Measurements from ENCODE around the gene SHANK3. TPM values are rescaled to one million over a fixed set of nuclear protein-coding genes. Genes with fewer than 3 reads are reported as not detected.

SHANK3 gene
- total and polyA plus RNA-seq, 2 of the 4 experiments (the other 2 are of a cell fraction), result 0.18 to 1.5 TPM

GRCh38 chr22:50672471-50673230 lies at the start of gene SHANK3 (continued):
- no peak for TF ChIP-seq RAD21 (IDR thresholded peaks at IDR 0.05; ENCODE audit: low read length)
- no peak for TF ChIP-seq MXI1 (IDR thresholded peaks at IDR 0.05; ENCODE audit: borderline replicate concordance, low read depth, low read length)
- no peak for TF ChIP-seq CHD1 (IDR thresholded peaks at IDR 0.05; ENCODE audit: low read depth, low read length)

GRCh38 chr22:50624347-50625130 lies 48.1 kb upstream of the SHANK3 start:
- H2AFZ ChIP-seq (replicated peaks; ENCODE audit: low read length, poor library complexity), result no peak overlapping the region
- H4K8ac ChIP-seq (ENCODE audit: low read depth in 2 of 2, low read length in 2 of 2), result no peak overlapping the region
- CTCF ChIA-PET, result no interaction called here
- no peak overlapping the region for H3K14ac ChIP-seq (replicated peaks; ENCODE audit: low read depth, low read length)
- H2BK5ac ChIP-seq (ENCODE audit: low read depth, low read length, poor library complexity, severe bottlenecking), result no peak overlapping the region
- no peaks in the 10 kb centered on the region; the same call in 1 of the 2 replicates for H3K27me3 ChIP-seq (ENCODE audit: control insufficient read depth, insufficient read depth, low read length)
- no TSS peak for BruUV-seq (replicated peaks)
- H3K79me1 ChIP-seq (ENCODE audit: low read depth in 1 of 2, low read length in 2 of 2), result peaks cover 6 to 24% of the 10 kb centered on the region in 2 experiments; a peak in 2 of 4 replicates
- ATAC-seq (ENCODE audit: low read depth) (no peak), DNase-seq (no peak)
- H3K9ac ChIP-seq (ENCODE audit: low read depth, low read length), result no peak overlapping the region
- no peak overlapping the region for H4K91ac ChIP-seq (ENCODE audit: insufficient read depth, low read depth, low read length)
- H3K27ac ChIP-seq (ENCODE audit: insufficient read depth, low read length), result no peak overlapping the region
- POLR2A ChIA-PET (ENCODE audit: unreplicated experiment), result no interaction called here
- dilution Hi-C loops (cut with HindIII; ENCODE audit: low sequenced_read_pairs, unreplicated experiment) (no loop called here), in situ Hi-C loops (cut with MboI; ENCODE audit: low sequenced_read_pairs) (no loop called here), intact Hi-C loops (cut with micrococcal nuclease) (loop anchor here (5.0 kb wide), 2 partner anchors 47 to 68 kb away; partner anchors contain the start of gene CPT1B)
- no peak overlapping the region for H2AK9ac ChIP-seq (replicated peaks; ENCODE audit: low read depth, low read length, poor library complexity)
- peaks cover 9% of the 10 kb centered on the region for H4K20me1 ChIP-seq (ENCODE audit: insufficient read depth, low read length)
- H3K4me2 ChIP-seq (ENCODE audit: low read depth, low read length), result no peak overlapping the region
- TF ChIP-seq MXI1 (IDR thresholded peaks at IDR 0.05; ENCODE audit: borderline replicate concordance, low read depth, low read length), result no peak
- no peak for TF ChIP-seq MAZ (IDR thresholded peaks at IDR 0.05; ENCODE audit: borderline replicate concordance, low read depth, low read length)
- TF ChIP-seq RFX5 (IDR thresholded peaks at IDR 0.05; ENCODE audit: low read depth, low read length), result no peak
- no peak for TF ChIP-seq CTCF (conservative IDR thresholded peaks at IDR 0.05; ENCODE audit: low read depth, low read length)
- no peak for TF ChIP-seq RAD21 (IDR thresholded peaks at IDR 0.05; ENCODE audit: low read length)
- no peak for TF ChIP-seq MAFK (IDR thresholded peaks at IDR 0.05; ENCODE audit: low read depth, low read length)
- TF ChIP-seq NFE2L2 (IDR thresholded peaks at IDR 0.05; ENCODE audit: low read depth, low read length), result no peak
- TF ChIP-seq BHLHE40 (IDR thresholded peaks at IDR 0.05; ENCODE audit: low read depth, low read length), result no peak
- TF ChIP-seq SMC3 (IDR thresholded peaks at IDR 0.05; ENCODE audit: low read depth, low read length), result no peak
- H3K4me3 ChIP-seq (ENCODE audit: insufficient read depth, low read depth, low read length), result no peak overlapping the region
- H3K4me1 ChIP-seq (ENCODE audit: control insufficient read depth, insufficient read depth, low read length), result peaks cover 16% of the 10 kb centered on the region; the same call in 1 of the 2 replicates
- H4K5ac ChIP-seq (ENCODE audit: low read depth, low read length), result no peak overlapping the region
- H3K56ac ChIP-seq (ENCODE audit: extremely low read depth, insufficient read depth, low read length), result no peak overlapping the region
- H3K23ac ChIP-seq (ENCODE audit: low read depth, low read length), result no peak overlapping the region
- H3K4ac ChIP-seq (ENCODE audit: low read depth, low read length), result no peak overlapping the region
- 95% methylated on average over 10 of the region's 16 CpGs; no CpG with 5 or more reads in 1 of the 2 experiments for WGBS, 2 experiments (ENCODE audit: extremely low coverage in 2 of 2, insufficient read length in 1 of 2)
- no peaks in the 10 kb centered on the region for H3K9me3 ChIP-seq (ENCODE audit: control insufficient read depth, insufficient read depth, low read length)
- peaks cover 2% of the 10 kb centered on the region; the same call in 1 of the 2 replicates for H3K36me3 ChIP-seq (ENCODE audit: control insufficient read depth, insufficient read depth, low read length)
- no peak overlapping the region for H2BK120ac ChIP-seq (ENCODE audit: low read depth, low read length)
- no peak overlapping the region for H2AK5ac ChIP-seq (ENCODE audit: low read depth, low read length)
- no peak overlapping the region for H2BK15ac ChIP-seq (ENCODE audit: low read depth, low read length)
- peaks cover 9% of the 10 kb centered on the region for H3K9me1 ChIP-seq (ENCODE audit: insufficient read depth, low read length)
- H2BK20ac ChIP-seq (ENCODE audit: low read depth, low read length), result no peak overlapping the region
- no peak overlapping the region for H3K18ac ChIP-seq (ENCODE audit: low read depth, low read length)

All from IMR-90 (cell line).